ENCODE data around the gene DRC7.

Gene DRC7

DNA sequence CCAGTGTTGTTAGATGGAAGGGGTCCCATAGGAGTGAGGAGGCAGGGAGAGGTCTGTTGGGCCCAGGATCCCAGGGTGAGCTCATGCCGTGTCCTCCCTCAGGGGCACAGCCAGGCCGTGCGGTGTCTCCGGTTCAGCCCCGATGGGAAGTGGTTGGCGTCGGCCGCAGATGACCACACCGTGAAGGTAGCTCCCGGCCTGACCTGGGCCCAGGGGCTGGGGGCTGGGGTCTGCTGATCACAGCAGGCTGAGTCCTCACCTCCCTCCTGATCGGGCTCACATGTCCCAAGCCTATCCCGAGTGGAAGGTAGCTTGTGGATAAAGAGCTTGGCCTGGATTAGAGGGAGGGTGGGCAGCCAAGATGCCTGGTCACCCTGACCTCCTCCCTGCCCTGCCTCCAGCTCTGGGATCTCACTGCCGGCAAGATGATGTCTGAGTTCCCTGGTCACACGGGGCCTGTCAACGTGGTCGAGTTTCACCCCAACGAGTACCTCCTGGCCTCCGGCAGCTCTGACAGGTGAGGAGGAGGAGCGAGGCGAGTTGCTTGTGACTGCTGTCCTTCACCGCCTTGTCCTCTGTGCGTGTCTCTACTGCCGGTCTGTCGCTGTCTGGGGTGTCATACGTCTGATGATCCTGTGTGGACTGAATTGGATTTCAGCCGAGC is 57.1 kb downstream of the DRC7 start:
- DNase-seq (ENCODE audit: low spot score), result no peak

DNA sequence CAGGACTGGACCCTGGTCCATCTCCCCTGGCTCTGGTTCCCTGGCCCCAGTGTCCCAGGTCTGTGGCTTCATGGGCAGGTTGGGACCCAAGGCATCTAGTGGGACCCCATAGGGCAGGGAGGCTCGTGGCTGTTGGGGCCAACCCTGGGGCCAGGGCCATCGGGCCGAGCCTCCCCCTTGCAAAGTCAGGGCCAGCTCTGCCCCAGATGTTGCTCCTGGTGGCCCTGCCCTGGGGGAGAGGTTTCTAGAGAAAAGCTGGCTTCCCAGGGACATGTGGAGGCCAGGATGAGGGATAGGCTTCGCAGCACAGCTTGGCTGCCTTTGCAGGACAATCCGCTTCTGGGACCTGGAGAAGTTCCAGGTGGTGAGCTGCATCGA is 57.6 kb downstream of the DRC7 start:
- DNase-seq (ENCODE audit: low spot score), result no peak

DNA sequence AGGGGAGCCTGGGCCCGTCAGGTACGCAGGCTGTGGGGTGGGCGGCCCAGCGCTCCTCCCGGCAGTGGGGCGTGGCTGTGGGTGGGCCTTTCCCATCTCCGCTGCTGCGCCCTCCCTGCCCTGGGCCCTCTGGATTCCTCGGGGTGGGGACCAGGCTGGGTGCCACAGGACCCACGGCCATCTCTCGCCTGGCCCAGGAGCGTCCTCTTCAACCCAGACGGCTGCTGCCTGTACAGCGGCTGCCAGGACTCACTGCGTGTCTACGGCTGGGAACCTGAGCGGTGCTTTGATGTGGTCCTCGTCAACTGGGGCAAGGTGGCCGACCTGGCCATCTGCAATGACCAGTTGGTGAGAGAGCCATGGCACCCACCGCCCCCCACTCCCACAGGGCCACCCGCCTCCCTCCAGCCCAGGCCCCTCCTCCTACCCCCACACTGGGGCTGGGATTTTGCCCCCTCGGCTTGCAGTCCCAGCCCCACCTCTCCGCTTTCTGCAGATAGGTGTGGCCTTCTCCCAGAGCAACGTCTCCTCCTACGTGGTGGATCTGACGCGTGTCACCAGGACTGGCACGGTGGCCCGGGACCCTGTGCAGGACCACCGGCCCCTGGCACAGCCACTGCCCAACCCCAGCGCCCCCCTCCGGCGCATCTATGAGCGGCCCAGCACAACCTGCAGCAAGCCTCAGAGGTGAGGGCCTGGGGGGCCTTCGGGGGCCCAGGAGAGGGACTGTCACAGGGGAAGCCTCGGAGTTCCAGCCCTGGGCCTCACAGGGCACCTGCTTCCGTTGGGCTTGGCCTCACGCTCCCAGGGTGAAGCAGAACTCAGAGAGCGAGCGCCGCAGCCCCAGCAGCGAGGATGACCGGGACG is 58.2 kb downstream of the DRC7 start:
- DNase-seq (ENCODE audit: low spot score), result no peak

DNA sequence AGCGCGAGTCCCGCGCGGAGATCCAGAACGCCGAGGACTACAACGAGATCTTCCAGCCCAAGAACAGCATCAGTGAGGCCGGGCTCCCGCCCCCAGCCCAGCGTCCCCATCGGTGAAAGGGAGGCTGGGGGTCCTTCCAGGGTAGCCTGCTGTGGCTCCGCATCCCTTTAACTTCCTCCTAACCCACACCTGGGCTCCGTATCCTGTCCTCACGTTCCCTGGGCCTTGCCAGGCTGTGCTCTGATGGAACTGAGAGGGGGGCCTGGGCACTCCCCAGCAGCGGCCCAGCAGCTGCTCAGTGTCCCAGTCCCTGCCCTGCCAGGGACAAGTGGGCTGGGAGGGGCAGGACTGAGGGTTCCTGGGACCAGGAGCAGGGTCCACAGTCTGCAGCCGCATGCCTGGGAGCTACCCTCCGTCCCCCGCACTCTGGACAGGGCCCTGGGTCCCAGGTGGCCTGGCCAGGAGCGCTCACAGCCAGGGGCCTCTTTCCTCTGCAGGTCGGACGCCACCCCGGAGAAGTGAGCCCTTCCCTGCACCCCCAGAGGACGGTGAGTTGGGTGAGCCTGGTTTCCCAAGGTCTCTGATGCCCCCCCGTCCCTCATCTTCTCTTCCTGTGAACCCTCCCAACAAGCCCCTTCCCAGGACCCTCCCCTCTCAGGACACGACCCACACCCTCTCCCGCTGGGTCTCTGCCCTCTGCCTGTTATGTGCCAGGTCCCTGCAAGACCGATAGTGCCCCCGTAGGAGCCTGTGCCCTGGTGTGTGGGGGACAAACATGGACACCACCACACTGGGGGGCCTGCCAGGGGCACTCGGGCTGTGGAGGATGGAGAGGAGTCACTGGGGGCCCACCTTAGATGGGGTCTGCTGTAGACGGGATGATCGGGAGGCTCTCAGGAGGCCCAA is 59.1 kb downstream of the DRC7 start:
- no peak for DNase-seq (ENCODE audit: low spot score)

DNA sequence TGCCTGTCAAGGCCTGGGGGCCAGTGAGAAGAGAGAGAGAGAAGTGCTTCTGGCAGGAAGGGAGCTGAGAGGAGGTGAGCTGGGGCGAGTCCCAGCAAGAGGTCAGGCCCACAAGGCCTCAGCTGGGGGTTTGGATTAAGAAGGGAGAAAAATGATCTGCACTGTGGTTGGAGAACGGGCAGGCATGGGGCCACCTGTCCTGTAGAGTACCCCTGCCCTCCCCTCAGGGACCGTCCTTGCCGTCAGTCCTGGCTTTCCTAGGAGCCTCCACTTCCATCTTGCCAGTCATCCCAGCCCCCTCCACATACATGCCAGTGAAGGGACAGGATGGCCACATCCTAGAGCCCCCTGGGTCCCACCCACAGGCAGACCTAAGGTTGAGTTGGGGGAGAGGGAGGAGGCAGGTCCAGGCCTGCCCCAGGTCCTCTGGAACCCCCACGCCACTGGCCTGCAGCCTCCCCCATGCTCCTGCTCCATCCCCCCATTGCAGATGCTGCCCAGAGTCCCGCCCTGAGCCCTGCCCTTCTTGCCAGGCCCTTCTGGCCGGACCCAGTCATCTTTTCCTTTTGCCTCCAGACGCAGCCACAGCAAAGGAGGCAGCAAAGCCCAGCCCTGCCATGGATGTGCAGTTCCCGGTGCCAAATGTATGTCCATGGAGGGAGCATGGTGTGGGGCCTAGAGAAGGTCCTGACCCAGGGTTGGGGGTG is 59.9 kb downstream of the DRC7 start:
- DNase-seq (ENCODE audit: low spot score), result no peak

DNA sequence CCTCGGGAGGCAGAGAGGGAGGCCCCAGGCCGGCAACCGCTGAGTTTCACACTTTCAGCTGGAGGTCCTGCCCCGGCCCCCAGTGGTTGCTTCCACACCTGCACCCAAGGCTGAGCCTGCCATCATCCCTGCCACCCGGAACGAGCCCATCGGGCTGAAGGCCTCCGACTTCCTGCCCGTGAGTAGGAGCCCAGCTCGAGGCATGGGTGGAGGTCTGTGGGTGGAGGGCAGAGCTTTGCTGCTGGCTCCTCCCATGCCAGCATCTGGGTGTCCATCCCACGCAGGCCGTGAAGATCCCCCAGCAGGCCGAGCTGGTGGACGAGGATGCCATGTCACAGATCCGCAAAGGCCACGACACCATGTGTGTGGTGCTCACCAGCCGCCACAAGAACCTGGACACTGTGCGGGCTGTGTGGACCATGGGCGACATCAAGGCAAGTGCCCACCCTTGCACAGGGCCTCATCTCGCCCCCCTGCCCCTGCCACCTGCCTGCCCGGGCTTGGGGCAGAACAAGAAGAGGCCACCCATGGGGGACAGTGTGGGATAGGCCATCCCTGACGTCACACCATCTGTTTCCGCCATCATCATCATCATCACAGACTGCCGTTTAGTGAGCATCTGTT is 60.6 kb downstream of the DRC7 start:
- DNase-seq (ENCODE audit: low spot score), result no peak

DNA sequence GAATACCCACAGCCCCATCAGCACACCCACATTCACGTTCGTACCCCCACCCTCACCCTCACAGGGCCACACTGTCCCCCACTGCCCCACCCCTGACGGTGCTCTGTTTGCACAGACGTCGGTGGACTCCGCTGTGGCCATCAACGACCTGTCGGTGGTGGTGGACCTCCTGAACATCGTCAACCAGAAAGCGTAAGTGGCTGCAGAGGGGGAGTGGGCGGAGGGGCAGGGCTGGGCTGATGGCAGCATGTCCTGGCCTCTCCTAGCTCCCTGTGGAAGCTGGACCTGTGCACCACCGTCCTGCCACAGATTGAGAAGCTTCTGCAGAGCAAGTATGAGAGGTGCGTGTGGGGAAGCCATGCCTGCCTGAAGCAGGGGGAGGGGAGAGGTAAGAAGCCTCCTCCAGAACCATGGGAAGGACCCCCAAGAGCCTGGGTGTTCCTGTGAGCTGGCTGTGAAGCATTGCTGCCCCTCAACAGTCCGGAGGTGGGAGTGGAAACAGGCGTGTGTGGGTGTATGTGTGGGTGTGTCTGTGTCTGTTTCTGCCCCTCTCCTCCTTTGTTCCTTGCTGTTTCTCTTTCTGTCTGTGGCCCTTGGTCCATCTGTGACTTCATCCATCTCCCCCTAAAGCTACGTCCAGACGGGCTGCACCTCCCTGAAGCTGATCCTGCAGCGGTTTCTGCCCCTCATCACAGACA is 61.3 kb downstream of the DRC7 start:
- no peak for DNase-seq (ENCODE audit: low spot score)

DNA sequence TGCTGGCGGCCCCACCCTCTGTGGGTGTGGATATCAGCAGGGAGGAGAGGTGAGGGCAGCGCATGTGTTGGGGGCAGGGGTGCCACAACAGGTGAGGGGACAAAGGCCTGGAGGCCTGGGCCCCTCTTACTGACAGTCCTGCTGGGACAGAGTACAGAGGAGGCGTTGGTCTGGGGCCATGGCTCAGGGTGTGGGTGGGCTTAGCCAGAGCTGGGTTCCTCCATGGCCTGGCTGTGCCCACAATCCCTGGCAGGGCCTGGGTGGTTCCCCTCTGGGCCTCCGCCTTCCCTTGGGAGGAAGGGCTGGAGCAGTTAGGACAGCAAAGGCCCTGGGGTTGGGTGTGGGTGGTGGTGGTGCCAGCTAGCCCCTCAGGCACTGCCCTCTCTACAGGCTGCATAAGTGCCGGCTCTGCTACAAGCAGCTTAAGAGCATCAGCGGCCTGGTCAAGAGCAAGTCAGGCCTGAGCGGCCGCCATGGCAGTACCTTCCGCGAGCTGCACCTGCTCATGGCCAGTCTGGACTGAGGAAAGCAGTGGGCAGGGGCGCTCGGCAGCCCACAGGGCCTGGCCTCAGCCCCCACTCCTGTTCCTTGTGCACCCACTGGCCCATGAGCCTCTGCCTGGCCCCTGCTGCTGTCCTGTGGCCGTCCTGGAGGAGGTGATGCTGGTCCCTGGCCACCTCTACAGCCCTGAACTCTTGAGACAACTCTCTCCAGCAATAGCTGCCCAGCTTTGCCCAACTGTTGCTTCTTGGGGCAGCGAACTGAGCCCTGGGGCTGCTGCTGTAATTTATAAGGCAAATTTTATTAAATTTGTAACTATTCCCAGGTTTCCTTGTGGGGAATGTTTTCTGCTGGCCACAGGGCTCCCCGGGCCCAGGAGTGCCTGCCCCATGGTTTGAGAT is 62.1 kb downstream of the DRC7 start:
- DNase-seq (ENCODE audit: low spot score), result no peak

DNA sequence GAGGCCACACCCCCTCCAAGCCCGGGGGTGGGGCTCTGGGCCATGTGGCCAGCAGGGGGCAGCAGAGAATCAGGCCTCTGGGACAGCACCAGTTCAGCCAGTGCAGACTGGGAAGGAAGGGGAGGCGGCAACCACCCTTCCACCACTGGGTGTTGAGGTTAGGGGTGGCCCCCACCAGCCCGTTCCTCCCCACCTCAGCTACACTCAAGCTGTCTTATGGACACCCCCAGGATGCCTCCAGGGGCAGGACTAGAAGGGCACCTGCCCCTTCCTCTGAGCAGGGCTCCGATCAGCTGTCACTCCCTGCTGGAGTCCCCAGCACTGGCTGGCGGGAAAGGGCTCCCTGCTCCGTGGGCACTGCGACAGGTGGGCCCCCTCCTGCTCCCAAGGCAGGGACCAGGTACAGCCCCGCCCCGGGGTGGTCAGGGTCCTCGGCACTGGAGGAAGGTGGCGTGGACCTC is 62.8 kb downstream of the DRC7 start:
- peak; percentile 87 for DNase-seq (ENCODE audit: low spot score)

DNA sequence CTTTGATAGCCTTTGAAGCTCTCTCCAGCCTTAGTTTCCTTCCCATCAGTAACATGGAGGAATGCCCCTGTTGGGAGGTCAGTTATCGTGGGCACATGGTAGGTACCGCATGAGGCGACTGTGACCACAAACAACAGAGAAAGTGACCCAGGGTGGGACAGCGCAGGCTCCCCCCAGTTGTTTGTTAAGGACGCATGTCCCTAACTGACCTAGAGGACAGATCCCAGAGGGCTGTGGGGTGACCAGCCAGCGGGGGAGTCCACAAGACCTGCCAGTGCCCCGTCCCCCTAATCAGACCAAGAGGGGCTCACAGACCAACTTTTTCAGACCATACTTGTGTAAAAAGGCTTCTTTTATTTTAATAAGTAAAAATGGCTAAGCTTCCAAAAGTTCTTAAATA is 63.3 kb downstream of the DRC7 start:
- no peak for DNase-seq (ENCODE audit: low spot score)

DNA sequence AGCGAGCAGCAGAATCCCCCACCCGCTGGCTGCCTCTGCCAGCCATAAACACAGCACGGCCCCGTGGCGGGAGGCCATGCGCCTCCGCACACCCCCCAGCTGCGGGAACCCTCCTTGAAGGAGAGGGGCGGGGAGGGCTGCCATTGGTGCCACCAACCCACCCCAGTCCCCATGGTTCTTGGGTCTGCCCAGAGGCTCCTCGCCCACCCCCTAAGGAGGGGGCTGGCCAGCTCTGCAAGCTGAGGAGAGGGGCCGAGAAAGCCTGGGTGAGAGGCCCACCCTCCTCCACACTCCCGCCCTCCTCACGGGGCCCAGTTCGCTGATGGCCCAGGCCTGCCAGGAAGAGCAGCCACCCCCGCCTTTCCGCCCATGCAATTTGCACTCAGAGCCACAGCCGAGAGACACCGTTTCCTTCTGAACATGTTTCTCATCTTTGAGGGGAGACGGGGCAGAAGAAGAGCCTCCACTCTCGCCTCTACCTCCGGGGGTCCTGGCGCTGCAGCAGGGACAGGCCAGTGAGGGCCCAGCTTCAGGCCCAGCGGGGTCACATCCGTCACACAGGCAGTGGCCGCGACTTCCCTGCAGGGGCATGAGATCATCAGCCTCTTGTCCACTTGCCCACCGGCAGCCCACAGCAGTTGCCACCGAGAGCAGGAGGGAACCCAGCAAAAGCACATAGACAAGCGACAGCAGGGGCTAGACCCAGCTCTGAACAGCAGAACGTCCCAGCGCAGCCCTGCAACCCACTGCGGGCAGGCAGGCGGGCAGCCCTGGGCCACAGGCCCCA is 63.9 kb downstream of the DRC7 start:
- DNase-seq (ENCODE audit: low spot score), result no peak

DNA sequence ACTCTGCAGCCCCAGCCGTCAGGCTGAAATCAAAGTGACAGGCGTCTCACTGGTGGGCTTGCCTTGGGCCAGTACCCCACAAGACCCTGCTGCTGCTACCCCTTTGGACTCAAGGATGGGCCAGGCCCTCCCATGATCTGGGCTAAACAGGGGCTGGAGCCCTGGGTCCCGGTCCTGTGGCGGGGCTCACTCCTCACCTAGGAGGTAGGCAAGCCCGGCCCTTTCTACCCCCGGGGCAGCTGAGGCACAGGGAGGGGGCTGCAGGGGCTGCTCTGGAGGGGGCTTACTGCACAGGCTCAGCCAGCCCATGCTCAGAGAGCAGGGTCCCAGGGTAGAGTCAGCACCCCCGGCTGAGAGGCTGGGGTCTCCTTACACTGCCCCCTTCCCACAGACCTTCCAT is 64.5 kb downstream of the DRC7 start:
- no peak for DNase-seq (ENCODE audit: low spot score)

DNA sequence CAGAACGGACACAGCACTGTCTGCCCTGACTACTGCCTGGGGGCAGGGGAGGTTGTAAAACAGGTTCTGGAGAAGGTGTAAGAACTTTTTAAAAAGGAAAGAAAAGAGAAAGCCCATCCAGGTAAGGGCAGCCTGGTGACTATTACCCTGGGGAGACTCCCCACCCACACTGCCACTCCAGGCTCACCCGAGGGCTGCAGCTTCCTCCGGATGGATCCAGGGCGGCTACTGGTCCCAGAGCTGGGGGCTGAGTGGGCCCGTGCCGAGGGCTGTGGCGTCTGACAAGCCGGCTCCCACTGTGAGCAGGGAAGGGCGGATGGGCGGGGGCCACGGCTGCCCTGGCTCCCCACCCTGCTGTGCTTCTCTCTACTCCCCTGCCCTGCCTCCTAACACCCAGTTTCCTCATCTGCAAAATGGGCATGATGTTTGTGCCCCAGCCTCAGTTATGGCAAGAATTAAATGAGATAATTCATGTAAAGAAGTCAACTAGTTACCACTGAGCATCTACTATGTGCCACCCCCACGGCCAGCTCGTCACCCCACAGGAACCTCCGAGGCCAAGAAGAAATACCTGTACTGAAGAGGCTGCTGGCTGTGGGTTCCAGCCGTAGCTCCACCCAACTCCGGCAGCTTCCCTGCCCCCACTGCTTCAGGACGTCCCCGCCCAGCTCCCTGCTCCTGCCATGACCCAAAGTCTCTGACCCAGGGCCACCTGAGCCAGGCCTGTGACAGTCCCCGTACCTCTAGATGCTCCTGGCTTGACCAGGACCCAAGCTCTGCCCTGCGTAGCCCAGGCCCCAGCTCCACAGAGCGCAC is 65.1 kb downstream of the DRC7 start:
- no peak for DNase-seq (ENCODE audit: low spot score)

DNA sequence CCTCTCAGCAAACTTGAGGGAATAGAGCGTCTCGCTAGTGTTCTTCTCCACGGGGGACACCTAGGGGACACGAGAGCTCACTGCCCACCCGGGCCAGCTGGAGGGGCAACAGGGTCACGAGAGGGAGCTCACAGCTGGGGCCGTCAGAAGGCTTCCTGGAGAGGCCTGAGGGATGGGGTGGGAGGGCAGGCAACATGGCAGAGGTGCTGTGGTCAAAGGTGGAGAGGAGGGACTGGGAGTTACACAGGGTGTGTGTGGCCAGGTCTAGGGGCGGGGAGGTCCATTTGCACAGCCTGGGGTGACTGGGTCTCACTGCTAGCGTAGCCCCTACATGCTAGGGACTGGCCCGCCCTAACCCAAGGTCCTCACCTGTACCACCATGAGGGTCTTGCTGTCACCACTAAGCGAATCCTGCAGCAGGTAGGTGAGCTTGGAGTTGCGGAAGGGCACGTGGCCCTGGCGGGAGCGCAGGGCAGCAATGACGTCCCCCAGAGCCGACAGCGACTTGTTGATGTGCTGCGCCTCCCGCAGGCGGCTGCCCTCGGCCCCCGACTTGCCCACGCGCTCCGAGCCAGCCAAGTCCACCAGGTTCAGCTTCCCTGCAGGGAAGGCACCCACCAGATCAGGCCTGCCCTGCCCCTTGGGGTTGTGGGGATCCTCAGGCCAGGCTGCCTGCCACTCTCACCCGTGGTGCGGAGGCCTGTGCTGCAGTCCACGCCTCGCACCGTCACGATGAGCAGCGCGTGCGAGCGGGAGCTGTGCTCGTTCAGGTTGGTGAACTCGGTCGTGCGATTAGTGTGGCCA is 66.0 kb downstream of the DRC7 start:
- DNase-seq (ENCODE audit: low spot score), result no peak

DNA sequence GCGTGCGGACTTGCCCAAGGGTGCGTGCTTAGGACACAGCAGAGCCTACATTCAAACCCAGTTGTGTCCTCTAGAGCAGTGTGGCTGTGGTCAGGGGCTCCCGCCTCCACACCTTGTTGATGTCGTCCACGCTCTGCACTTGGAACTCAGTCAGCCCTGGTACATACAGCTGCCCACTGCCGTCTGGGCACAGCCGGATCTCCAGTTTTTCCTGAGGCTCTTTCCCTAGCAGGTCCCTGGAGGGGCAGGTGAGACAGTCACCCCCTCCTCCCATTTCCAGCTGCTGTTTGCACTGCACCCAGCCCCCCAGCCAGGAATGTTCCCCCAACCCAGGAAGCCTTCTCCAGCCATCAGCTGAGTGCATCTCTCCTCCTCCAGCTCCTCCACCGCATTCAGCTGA is 66.7 kb downstream of the DRC7 start:
- DNase-seq (ENCODE audit: low spot score), result no peak

DNA sequence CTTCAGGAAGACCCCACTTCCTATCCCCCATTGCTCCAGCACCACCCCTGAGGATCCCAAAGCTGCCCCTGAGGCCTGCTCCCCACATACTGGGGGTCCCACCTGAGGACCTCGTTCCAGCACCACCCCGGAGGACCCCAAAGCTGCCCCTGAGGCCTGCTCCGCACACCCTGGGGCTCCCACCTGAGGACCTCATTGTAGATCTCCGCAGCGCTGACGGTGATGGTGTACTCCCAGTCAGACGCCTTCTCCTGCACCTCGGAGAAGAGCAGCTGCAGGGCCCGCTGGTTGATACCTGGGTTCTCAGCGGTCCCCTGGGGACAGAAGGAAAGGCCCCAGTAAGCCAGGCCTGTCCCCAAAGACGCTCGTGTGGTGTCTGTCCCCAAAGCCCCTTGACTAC is 67.4 kb downstream of the DRC7 start:
- no peak for DNase-seq (ENCODE audit: low spot score)

DNA sequence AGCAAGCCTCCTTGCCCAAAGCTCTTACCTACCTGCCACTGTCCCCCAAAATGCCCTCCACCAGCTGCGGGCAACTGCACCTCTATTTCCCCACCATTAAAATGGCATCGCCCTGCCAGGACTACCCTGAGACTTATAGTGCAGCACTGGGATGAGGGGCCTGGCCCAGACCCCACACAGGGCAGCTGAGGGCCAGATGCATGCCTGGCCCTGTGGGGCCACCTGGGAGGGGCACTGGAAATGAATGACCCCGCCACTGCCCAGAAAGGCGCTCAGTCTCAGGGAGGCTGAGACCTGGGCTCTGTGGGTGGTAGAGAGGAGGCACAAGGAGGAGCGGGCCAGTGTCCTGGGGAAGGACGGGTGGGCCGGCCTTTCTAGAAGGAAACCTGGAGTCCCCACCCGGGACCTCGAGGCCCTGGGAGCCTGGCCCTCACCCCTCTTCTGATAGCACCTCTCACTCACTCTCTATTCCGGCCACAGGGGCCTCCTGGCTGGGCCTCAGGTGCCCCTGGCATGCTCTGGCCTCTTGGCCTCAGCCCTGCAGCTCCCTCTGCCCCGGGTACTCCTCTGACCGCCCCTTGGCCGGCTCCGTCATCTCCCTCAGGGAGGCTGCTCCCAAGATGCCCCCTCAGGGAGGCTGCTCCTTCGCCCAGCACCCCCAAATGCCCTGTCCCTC is 67.9 kb downstream of the DRC7 start:
- DNase-seq (ENCODE audit: low spot score), result no peak

All from left forelimb (tissue), 1 donor.